ENCODE data around the gene FAM187B.
"Not testable (repeated sequence)": the region's sequence is repeated elsewhere in the genome, so short reads cannot be mapped to it uniquely, and the experiment has no call there.

GRCh38 chr19:35239597-35239996 lies 11.1 kb upstream of the FAM187B start:
- TF ChIP-seq, protein P1, sequence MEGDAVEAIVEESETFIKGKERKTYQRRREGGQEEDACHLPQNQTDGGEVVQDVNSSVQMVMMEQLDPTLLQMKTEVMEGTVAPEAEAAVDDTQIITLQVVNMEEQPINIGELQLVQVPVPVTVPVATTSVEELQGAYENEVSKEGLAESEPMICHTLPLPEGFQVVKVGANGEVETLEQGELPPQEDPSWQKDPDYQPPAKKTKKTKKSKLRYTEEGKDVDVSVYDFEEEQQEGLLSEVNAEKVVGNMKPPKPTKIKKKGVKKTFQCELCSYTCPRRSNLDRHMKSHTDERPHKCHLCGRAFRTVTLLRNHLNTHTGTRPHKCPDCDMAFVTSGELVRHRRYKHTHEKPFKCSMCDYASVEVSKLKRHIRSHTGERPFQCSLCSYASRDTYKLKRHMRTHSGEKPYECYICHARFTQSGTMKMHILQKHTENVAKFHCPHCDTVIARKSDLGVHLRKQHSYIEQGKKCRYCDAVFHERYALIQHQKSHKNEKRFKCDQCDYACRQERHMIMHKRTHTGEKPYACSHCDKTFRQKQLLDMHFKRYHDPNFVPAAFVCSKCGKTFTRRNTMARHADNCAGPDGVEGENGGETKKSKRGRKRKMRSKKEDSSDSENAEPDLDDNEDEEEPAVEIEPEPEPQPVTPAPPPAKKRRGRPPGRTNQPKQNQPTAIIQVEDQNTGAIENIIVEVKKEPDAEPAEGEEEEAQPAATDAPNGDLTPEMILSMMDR (IDR thresholded peaks at IDR 0.05; ENCODE audit: low read depth, low read length, poor library complexity, severe bottlenecking): not testable (repeated sequence)
- not testable (repeated sequence) for TF ChIP-seq EZH2phosphoT487 (IDR thresholded peaks at IDR 0.05; ENCODE audit: borderline replicate concordance, low read length)
